H9 (cell line): Measurements from ENCODE around the gene CES2. TPM values are rescaled to one million over a fixed set of nuclear protein-coding genes. Genes with fewer than 3 reads are reported as not detected.

Experiments
- DNase-seq: peaks from one replicate; pipeline ENCODE4 v3.0.0-alpha.2; 2017
- H2AFZ ChIP-seq: one replicate; pipeline ENCODE4 v1.6.1; 2013; ENCODE audit warnings: mild to moderate bottlenecking, low read length, control low read depth, moderate library complexity
- H2AK5ac ChIP-seq: 2 replicates; pipeline ENCODE4 v1.6.1; 2013; ENCODE audit warnings: low read length, control low read depth, mixed read lengths; ENCODE audit not compliant: insufficient read length
- H2BK120ac ChIP-seq: one replicate; pipeline ENCODE4 v1.6.1; 2013; ENCODE audit warnings: low read depth, mild to moderate bottlenecking, low read length, control low read depth, inconsistent platforms; ENCODE audit not compliant: poor library complexity, severe bottlenecking
- H2BK12ac ChIP-seq: 2 replicates; pipeline ENCODE4 v1.6.1; 2013; ENCODE audit warnings: low read length, control low read depth, mixed read lengths, low read depth; ENCODE audit not compliant: insufficient read length
- H2BK15ac ChIP-seq: 2 replicates; pipeline ENCODE4 v1.6.1; 2013; ENCODE audit warnings: low read depth, low read length, control low read depth
- H2BK20ac ChIP-seq: one replicate; pipeline ENCODE4 v1.6.1; 2013; ENCODE audit warnings: low read depth, mild to moderate bottlenecking, low read length, control low read depth, inconsistent platforms; ENCODE audit not compliant: poor library complexity, severe bottlenecking
- H2BK5ac ChIP-seq: 2 replicates; pipeline ENCODE4 v1.6.1; 2013; ENCODE audit warnings: low read length, control low read depth, mixed read lengths; ENCODE audit not compliant: insufficient read length
- H3K14ac ChIP-seq: 2 replicates; pipeline ENCODE4 v1.6.1; 2013; ENCODE audit warnings: low read length, control low read depth; ENCODE audit not compliant: insufficient read depth
- H3K18ac ChIP-seq: 2 replicates; pipeline ENCODE4 v1.6.1; 2013; ENCODE audit warnings: low read depth, mild to moderate bottlenecking, mixed read lengths, low read length, control low read depth; ENCODE audit not compliant: insufficient read length
- H3K23ac ChIP-seq: 2 replicates; pipeline ENCODE4 v1.6.1; 2013; ENCODE audit warnings: low read length, control low read depth, mixed read lengths, low read depth; ENCODE audit not compliant: insufficient read length
- H3K23me2 ChIP-seq: 2 replicates; pipeline ENCODE4 v1.6.1; 2013; ENCODE audit warnings: low read depth, mild to moderate bottlenecking, mixed read lengths, low read length, control low read depth; ENCODE audit not compliant: insufficient read length, poor library complexity, severe bottlenecking
- H3K27ac ChIP-seq: 2 replicates; pipeline ENCODE4 v1.5.1; 2013; ENCODE audit warnings: low read length, control low read depth, mixed read lengths, low read depth; ENCODE audit not compliant: insufficient read length
- H3K27me3 ChIP-seq: 2 replicates; pipeline ENCODE4 v1.6.1; 2013; ENCODE audit warnings: low read length, control low read depth, inconsistent platforms; ENCODE audit not compliant: insufficient read depth
- H3K4ac ChIP-seq: 2 replicates; pipeline ENCODE4 v1.6.1; 2013; ENCODE audit warnings: low read depth, mild to moderate bottlenecking, control low read depth, inconsistent platforms, low read length, moderate library complexity
- H3K4me1 ChIP-seq: 2 replicates; pipeline ENCODE4 v1.6.1; 2013; ENCODE audit warnings: low read length, control low read depth, inconsistent platforms; ENCODE audit not compliant: insufficient read depth
- H3K4me2 ChIP-seq: 2 replicates; pipeline ENCODE4 v1.6.1; 2013; ENCODE audit warnings: low read length, control low read depth, mixed read lengths; ENCODE audit not compliant: insufficient read length, insufficient read depth
- H3K56ac ChIP-seq: 2 replicates; pipeline ENCODE4 v1.6.1; 2013; ENCODE audit warnings: low read depth, mild to moderate bottlenecking, mixed read lengths, low read length, control low read depth; ENCODE audit not compliant: insufficient read length
- H3K79me1 ChIP-seq: 2 replicates; pipeline ENCODE4 v1.6.1; 2013; ENCODE audit warnings: low read depth, mild to moderate bottlenecking, moderate library complexity, low read length, control low read depth, inconsistent platforms; ENCODE audit not compliant: insufficient read depth, poor library complexity, severe bottlenecking
- H3K79me2 ChIP-seq: 2 replicates; pipeline ENCODE4 v1.6.1; 2013; ENCODE audit warnings: low read length, control low read depth, inconsistent platforms; ENCODE audit not compliant: insufficient read depth
- H3K9ac ChIP-seq: 2 replicates; pipeline ENCODE4 v1.6.1; 2013; ENCODE audit warnings: low read length, control low read depth, mixed read lengths; ENCODE audit not compliant: insufficient read length; ENCODE audit errors: extremely low read depth
- H3K9me3 ChIP-seq: one replicate; pipeline ENCODE4 v1.6.1; 2013; ENCODE audit warnings: low read depth, low read length, inconsistent platforms; ENCODE audit not compliant: control insufficient read depth
- H3T11ph ChIP-seq: one replicate; pipeline ENCODE4 v1.6.1; 2013; ENCODE audit warnings: mild to moderate bottlenecking, low read length, control low read depth, inconsistent platforms
- H4K20me1 ChIP-seq: one replicate; pipeline ENCODE4 v1.6.1; 2013; ENCODE audit not compliant: control insufficient read depth, insufficient read length, insufficient read depth
- H4K5ac ChIP-seq: 2 replicates; pipeline ENCODE4 v1.6.1; 2013; ENCODE audit warnings: low read depth, mild to moderate bottlenecking, mixed read lengths, low read length, control low read depth; ENCODE audit not compliant: insufficient read length
- H4K8ac ChIP-seq: replicated peaks from 2 replicates; pipeline ENCODE4 v1.6.1; 2013; ENCODE audit warnings: low read length, control low read depth, mixed read lengths, low read depth; ENCODE audit not compliant: insufficient read length
- H4K91ac ChIP-seq: 2 replicates; pipeline ENCODE4 v1.6.1; 2013; ENCODE audit warnings: low read depth, mild to moderate bottlenecking, moderate library complexity, mixed read lengths, low read length, control low read depth; ENCODE audit not compliant: insufficient read length
- H3K27ac Mint-ChIP-seq, 3 experiments: 2 replicates in 2 of 3; 3 replicates in 1 of 3; pipeline ENCODE4 v1.8.0; 2020 to 2021; ENCODE audit warnings: mixed read lengths in 3 of 3, mild to moderate bottlenecking in 1 of 3, moderate library complexity in 1 of 3
- H3K27me3 Mint-ChIP-seq: 2 replicates; pipeline ENCODE4 v1.8.0; 2021; ENCODE audit warnings: low read depth, mild to moderate bottlenecking, moderate library complexity, mixed read lengths
- H3K36me3 Mint-ChIP-seq, 3 experiments: 2 replicates in 2 of 3; 3 replicates in 1 of 3; pipeline ENCODE4 v1.8.0; 2020 to 2021; ENCODE audit warnings: low read depth in 3 of 3, mixed read lengths in 3 of 3; ENCODE audit not compliant: insufficient read depth in 1 of 3
- H3K4me1 Mint-ChIP-seq, 2 experiments: 2 replicates each; pipeline ENCODE4 v1.8.0; 2020; ENCODE audit warnings: mixed read lengths in 2 of 2
- H3K4me3 Mint-ChIP-seq, 2 experiments: 2 replicates in 1 of 2; 3 replicates in 1 of 2; pipeline ENCODE4 v1.8.0; 2020 to 2021; ENCODE audit warnings: mild to moderate bottlenecking in 2 of 2, mixed read lengths in 2 of 2, moderate library complexity in 1 of 2
- H3K9me3 Mint-ChIP-seq, 2 experiments: 2 replicates in 1 of 2; 3 replicates in 1 of 2; pipeline ENCODE4 v1.8.0; 2020; ENCODE audit warnings: mild to moderate bottlenecking in 2 of 2, mixed read lengths in 2 of 2, moderate library complexity in 1 of 2
- CTCF ChIP-seq: fragments of 200-600 bp; sonication (generic); conservative IDR thresholded peaks from 3 replicates; pipeline ENCODE4 v1.8.0; 2021; ENCODE audit warnings: antibody characterized with exemption, mild to moderate bottlenecking
- WGBS: extraction: QIAGEN DNeasy Blood & Tissue Kit; methylation state at CpG from one replicate; pipeline ENCODE4 v1.1.7; 2013; ENCODE audit warnings: missing lambda C conversion rate, low lambda C conversion rate, mixed read lengths; ENCODE audit not compliant: insufficient read length; ENCODE audit errors: extremely low coverage; 5-methylcytosine and 5-hydroxymethylcytosine counted together
- total RNA-seq: library from RNA; stranded (reverse); gene quantifications from 2 replicates; pipeline ENCODE4 v1.2.1, GENCODE V29; 2021

The CES2 gene
- total RNA-seq, 1 experiment from 2014 or later: 28.2 TPM

GRCh38 chr16:66948837-66949225, 13.5 kb downstream of the CES2 start:
- peak overlapping the region; percentile 21 for H3K4me2 ChIP-seq
- no peak overlapping the region for H2BK5ac ChIP-seq
- Mint-ChIP-seq H3K36me3 (peaks cover 0 to 8% (median 6%) of the 10 kb centered on the region in 3 experiments; a peak in 5 of 7 replicates), H3K4me1 (peaks cover 9 to 12% of the 10 kb centered on the region in 2 experiments), H3K9me3 (peaks cover 6 to 8% of the 10 kb centered on the region in 2 experiments; a peak in 3 of 5 replicates), H3K4me3 (no peak overlapping the region), H3K27ac (no peak overlapping the region), H3K27me3 (peaks cover 6% of the 10 kb centered on the region)
- no peak overlapping the region for H3K9ac ChIP-seq
- no peak overlapping the region for H4K8ac ChIP-seq
- no peak overlapping the region for H2BK12ac ChIP-seq
- H2BK120ac ChIP-seq: no peak overlapping the region
- no peak overlapping the region for H3K27ac ChIP-seq
- TF ChIP-seq CTCF: no peak
- DNase-seq: no peak
- H2BK15ac ChIP-seq: no peak overlapping the region
- H3K18ac ChIP-seq: no peak overlapping the region
- no peaks in the 10 kb centered on the region for H3K9me3 ChIP-seq
- no CpG with 5 or more reads among the region's 21 CpGs for WGBS
- H4K91ac ChIP-seq: no peak overlapping the region
- no peaks in the 10 kb centered on the region for H3K4me1 ChIP-seq
- H3K14ac ChIP-seq: no peak overlapping the region
- no peak overlapping the region for H4K5ac ChIP-seq
- no peaks in the 10 kb centered on the region for H3K79me1 ChIP-seq
- no peak overlapping the region for H3K23ac ChIP-seq
- H3K56ac ChIP-seq: no peak overlapping the region
- no peak overlapping the region for H2AK5ac ChIP-seq
- peaks cover 14% of the 10 kb centered on the region; the same call in 1 of the 2 replicates for H3K27me3 ChIP-seq
- H2BK20ac ChIP-seq: no peak overlapping the region
- H2AFZ ChIP-seq: no peak overlapping the region
- H3T11ph ChIP-seq: no peak overlapping the region
- H3K4ac ChIP-seq: no peak overlapping the region
- no peaks in the 10 kb centered on the region for H4K20me1 ChIP-seq
- H3K23me2 ChIP-seq: no peaks in the 10 kb centered on the region
- H3K79me2 ChIP-seq: no peaks in the 10 kb centered on the region
